Breast epithelium (tissue), 3 donors: Measurements from ENCODE around the gene SYNE1.

Source experiments
- POLR2A ChIP-seq: fragments of 450-650 bp; IDR thresholded peaks from one replicate; pipeline ENCODE4 v1.6.1; 2016; ENCODE audit warnings: antibody characterized with exemption, mild to moderate bottlenecking, moderate library complexity
- POLR2AphosphoS5 ChIP-seq, 3 donors: sonication (generic); formaldehyde crosslinking; IDR thresholded peaks; one replicate each; pipeline ENCODE4 v1.6.1; 2017; ENCODE audit warnings: antibody characterized with exemption in 3 of 3
- TF ChIP-seq, protein P1 (sequence below), 3 donors: fragments of 450-650 bp; IDR thresholded peaks; one replicate each; pipeline ENCODE4 v1.5.1; 2016 to 2017; ENCODE audit warnings: antibody characterized with exemption in 3 of 3, mild to moderate bottlenecking in 3 of 3, moderate library complexity in 3 of 3

DNA sequence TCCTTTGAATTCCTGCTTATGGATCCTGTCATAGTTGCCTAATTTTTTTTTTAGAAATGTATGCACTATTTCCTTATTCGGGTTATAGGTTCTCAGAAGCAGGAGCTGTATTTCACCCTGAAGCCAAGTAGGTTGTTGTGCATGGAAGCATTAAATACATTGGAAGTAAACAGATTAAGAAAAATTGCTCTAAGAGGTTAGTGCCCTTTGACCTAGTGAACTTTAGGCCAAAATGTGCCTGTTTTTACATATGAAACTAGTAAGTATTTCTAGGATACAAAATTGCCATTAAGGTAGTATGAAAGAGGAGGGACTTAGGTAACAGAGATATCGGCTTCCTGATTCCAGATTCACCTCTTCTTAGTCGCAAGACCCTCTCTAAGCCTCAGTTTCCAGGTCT, 377.9 kb downstream of the SYNE1 start:
- TF ChIP-seq, protein P1, sequence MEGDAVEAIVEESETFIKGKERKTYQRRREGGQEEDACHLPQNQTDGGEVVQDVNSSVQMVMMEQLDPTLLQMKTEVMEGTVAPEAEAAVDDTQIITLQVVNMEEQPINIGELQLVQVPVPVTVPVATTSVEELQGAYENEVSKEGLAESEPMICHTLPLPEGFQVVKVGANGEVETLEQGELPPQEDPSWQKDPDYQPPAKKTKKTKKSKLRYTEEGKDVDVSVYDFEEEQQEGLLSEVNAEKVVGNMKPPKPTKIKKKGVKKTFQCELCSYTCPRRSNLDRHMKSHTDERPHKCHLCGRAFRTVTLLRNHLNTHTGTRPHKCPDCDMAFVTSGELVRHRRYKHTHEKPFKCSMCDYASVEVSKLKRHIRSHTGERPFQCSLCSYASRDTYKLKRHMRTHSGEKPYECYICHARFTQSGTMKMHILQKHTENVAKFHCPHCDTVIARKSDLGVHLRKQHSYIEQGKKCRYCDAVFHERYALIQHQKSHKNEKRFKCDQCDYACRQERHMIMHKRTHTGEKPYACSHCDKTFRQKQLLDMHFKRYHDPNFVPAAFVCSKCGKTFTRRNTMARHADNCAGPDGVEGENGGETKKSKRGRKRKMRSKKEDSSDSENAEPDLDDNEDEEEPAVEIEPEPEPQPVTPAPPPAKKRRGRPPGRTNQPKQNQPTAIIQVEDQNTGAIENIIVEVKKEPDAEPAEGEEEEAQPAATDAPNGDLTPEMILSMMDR (IDR thresholded peaks at IDR 0.05): no peak
- TF ChIP-seq POLR2AphosphoS5 (IDR thresholded peaks at IDR 0.05) (no peak), POLR2A (no peak)
